Stomach (tissue), 9 donors: ENCODE measurements around the gene TIGD3. TPM values are rescaled to one million over a fixed set of nuclear protein-coding genes. Genes with fewer than 3 reads are reported as not detected.

Experiments used
- DNase-seq, 2 donors: peaks; one replicate each; pipeline versions ENCODE4 v3.0.0 to v3.0.0-alpha.2; 2013 to 2019
- H3K27ac ChIP-seq, 5 donors: fragments of 200-600 bp in 4 of 5; sonication (generic) in 4 of 5; one replicate each; pipeline ENCODE4 v1.5.1; 2013 to 2019; ENCODE audit warnings: mild to moderate bottlenecking in 1 of 5, moderate library complexity in 1 of 5
- H3K27me3 ChIP-seq, 3 donors: fragments of 200-600 bp; sonication (generic); one replicate each; pipeline ENCODE4 v1.5.1; 2017 to 2019; ENCODE audit warnings: mixed run types in 1 of 3
- H3K36me3 ChIP-seq, 4 donors: fragments of 200-600 bp; sonication (generic); 1 replicate in 3 of 4; 2 replicates in 1 of 4; pipeline ENCODE4 v1.5.1; 2016 to 2019
- H3K4me1 ChIP-seq, 4 donors: fragments of 200-600 bp; sonication (generic); one replicate each; pipeline ENCODE4 v1.5.1; 2016 to 2019
- H3K4me3 ChIP-seq, 4 donors: fragments of 200-600 bp; sonication (generic) in 3 of 4; one replicate each; pipeline ENCODE4 v1.5.1; 2016 to 2019; ENCODE audit warnings: mild to moderate bottlenecking in 1 of 4
- H3K9me3 ChIP-seq, 4 donors: fragments of 200-600 bp; sonication (generic); one replicate each; pipeline ENCODE4 v1.5.1; 2016 to 2019
- CTCF ChIP-seq, 7 experiments: fragments of 450-650 bp in 4 of 7; fragments of 200-600 bp in 3 of 7; sonication (generic) in 3 of 7; IDR thresholded peaks; one replicate each; pipeline ENCODE4 v1.5.1; 2016 to 2019; ENCODE audit warnings: antibody characterized with exemption in 7 of 7, control low read depth in 2 of 7, mild to moderate bottlenecking in 1 of 7
- EP300 ChIP-seq: sonication (generic); formaldehyde crosslinking; IDR thresholded peaks from one replicate; pipeline ENCODE4 v1.6.1; 2017; ENCODE audit warnings: antibody characterized with exemption
- POLR2A ChIP-seq, 4 donors: fragments of 450-650 bp; IDR thresholded peaks; one replicate each; pipeline ENCODE4 v1.6.1; 2016; ENCODE audit warnings: antibody characterized with exemption in 4 of 4, control low read depth in 2 of 4, mild to moderate bottlenecking in 1 of 4, moderate library complexity in 1 of 4
- POLR2AphosphoS5 ChIP-seq, 3 donors: sonication (generic); formaldehyde crosslinking; IDR thresholded peaks; one replicate each; pipeline ENCODE4 v1.6.1; 2016; ENCODE audit warnings: antibody characterized with exemption in 3 of 3
- WGBS, 5 donors: extraction: QIAGEN DNeasy Blood & Tissue Kit in 3 of 5; methylation state at CpG; one replicate each; pipeline versions ENCODE4 v1.1.5 to v1.1.7; 2013 to 2018; 5-methylcytosine and 5-hydroxymethylcytosine counted together
- intact Hi-C: fragments of 100-400 bp; cut with DNase I; formaldehyde crosslinking; loops from one replicate; pipeline ENCODE4 v1.15.1; 2023; ENCODE audit warnings: low total_unique reads
- polyA plus RNA-seq, 3 donors: library from polyadenylated mRNA; stranded (reverse); fragments of 200-250 nt; gene quantifications; one replicate each; pipeline ENCODE4 v1.2.3, GENCODE V29; 2013
- total RNA-seq, 5 donors: library from RNA; depleted of rRNA; stranded (reverse); fragments of >200 nt; gene quantifications; one replicate each; pipeline versions ENCODE4 v1.1.0 to v1.2.3, GENCODE V29; 2014 to 2016
- donor health status: healthy with polysubstance abuse.
- donor health status: Bipolar disorder and iron deficiency.
- donor health status: healthy.

TIGD3 gene
- total and polyA plus RNA-seq, 8 donors, result 0.25 to 4.5 (median 0.44) TPM; not detected in 5

DNA sequence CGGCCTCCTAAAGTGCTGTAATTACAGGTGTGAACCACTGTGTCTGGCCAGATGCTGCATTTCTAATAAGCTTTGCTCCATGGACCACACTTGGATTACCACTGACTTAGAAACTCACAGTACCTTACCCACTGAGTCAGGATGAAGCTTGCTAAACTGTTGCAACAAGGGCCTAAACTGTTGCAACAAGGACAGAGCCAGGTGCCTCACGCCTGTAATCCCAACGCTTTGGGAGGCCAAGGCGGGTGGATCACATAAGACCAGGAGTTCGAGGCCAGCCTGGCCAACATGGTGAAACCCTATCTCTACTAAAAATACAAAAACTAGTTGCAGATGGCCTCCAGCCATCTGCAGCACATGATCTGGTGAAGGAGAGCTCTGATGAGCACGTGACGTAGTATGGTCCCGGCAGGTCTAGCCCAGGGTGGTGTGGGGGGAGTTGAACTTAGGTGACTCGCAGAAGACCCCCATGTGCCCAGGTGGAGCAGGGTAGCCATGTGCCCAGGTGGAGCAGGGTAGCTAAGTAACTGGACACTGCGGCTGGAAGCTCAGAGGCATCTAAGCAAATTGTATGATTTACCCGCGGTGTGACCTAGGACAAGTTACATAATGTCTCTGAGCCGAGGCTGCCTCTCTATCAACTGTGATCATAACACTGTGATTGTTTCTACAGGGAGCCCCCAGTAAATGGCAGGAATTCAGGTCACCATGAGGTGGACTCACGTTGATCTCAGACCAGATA is 19.5 kb downstream of the TIGD3 start:
- H3K27ac ChIP-seq, result no peak overlapping the region
- intact Hi-C loops, result no loop called here
- WGBS, 5 donors, result 85 to 86% (median 86%) methylated on average over 14 of the region's 14 CpGs
- no peaks in the 10 kb centered on the region for H3K36me3 ChIP-seq
- H3K9me3 ChIP-seq, result no peaks in the 10 kb centered on the region
- no peak for DNase-seq
- no peak overlapping the region for H3K4me3 ChIP-seq
- H3K4me1 ChIP-seq, result peaks cover 0 to 31% (median 17%) of the 10 kb centered on the region in 4 donors
- H3K27me3 ChIP-seq, result no peaks in the 10 kb centered on the region
- TF ChIP-seq POLR2A (IDR thresholded peaks at IDR 0.05), result no peak
- no peak for TF ChIP-seq EP300
- TF ChIP-seq POLR2AphosphoS5 (IDR thresholded peaks at IDR 0.05), result no peak
- no peak for TF ChIP-seq CTCF (IDR thresholded peaks at IDR 0.05)

- Histone ChIP-seq H3K4me3 (no peak overlapping the region), H3K27ac (no peak overlapping the region), H3K36me3 (no peaks in the 10 kb centered on the region), H3K4me1 (peaks cover 0 to 36% (median 18%) of the 10 kb centered on the region in 4 donors), H3K9me3 (no peaks in the 10 kb centered on the region), H3K27me3 (no peaks in the 10 kb centered on the region)
- intact Hi-C loops, result no loop called here
- DNase-seq, result no peak
- TF ChIP-seq POLR2A (IDR thresholded peaks at IDR 0.05) (no peak), CTCF (IDR thresholded peaks at IDR 0.05) (no peak), POLR2AphosphoS5 (IDR thresholded peaks at IDR 0.05) (no peak), EP300 (no peak)
- 87 to 90% (median 90%) methylated on average over 8 of the region's 8 CpGs for WGBS, 5 donors
Observed at GRCh38 chr11:65375012-65375411, 20.5 kb downstream of the TIGD3 start.

GRCh38 chr11:65376138-65376713 is 21.7 kb downstream of the TIGD3 start:
- DNase-seq, result no peak
- no peaks in the 10 kb centered on the region for H3K9me3 ChIP-seq
- H3K27me3 ChIP-seq, result no peaks in the 10 kb centered on the region
- TF ChIP-seq POLR2AphosphoS5 (IDR thresholded peaks at IDR 0.05), result no peak
- no peak for TF ChIP-seq EP300
- TF ChIP-seq CTCF (IDR thresholded peaks at IDR 0.05), result no peak
- TF ChIP-seq POLR2A (IDR thresholded peaks at IDR 0.05), result no peak
- H3K36me3 ChIP-seq, result no peaks in the 10 kb centered on the region
- H3K4me1 ChIP-seq, result peaks cover 4 to 39% (median 21%) of the 10 kb centered on the region in 4 donors
- no peak overlapping the region for H3K4me3 ChIP-seq
- no peak overlapping the region for H3K27ac ChIP-seq
- WGBS, 5 donors, result 82 to 90% (median 87%) methylated on average over 11 to 16 of the region's 16 CpGs
- intact Hi-C loops, result no loop called here

GRCh38 chr11:65377036-65377435 is 22.5 kb downstream of the TIGD3 start:
- no peaks in the 10 kb centered on the region for H3K36me3 ChIP-seq
- no peak for DNase-seq
- peaks cover 12 to 39% (median 24%) of the 10 kb centered on the region in 4 donors for H3K4me1 ChIP-seq
- H3K4me3 ChIP-seq, result no peak overlapping the region
- TF ChIP-seq POLR2A (IDR thresholded peaks at IDR 0.05) (no peak), POLR2AphosphoS5 (IDR thresholded peaks at IDR 0.05) (no peak), CTCF (IDR thresholded peaks at IDR 0.05) (no peak)
- H3K9me3 ChIP-seq, result no peaks in the 10 kb centered on the region
- no peak overlapping the region for H3K27ac ChIP-seq
- H3K27me3 ChIP-seq, result no peaks in the 10 kb centered on the region
- 68 to 83% (median 80%) methylated on average over 7 to 8 of the region's 8 CpGs for WGBS, 5 donors
- intact Hi-C loops, result no loop called here
